CD4-positive, alpha-beta T cell treated with Interleukin-1 beta for 1 hour (primary cell): ENCODE results near the gene BTBD2.
"Not testable (repeated sequence)": the region's sequence is repeated elsewhere in the genome, so short reads cannot be mapped to it uniquely, and the experiment has no call there.

Experiments used
- DNase-seq, 2 donors: peaks; one replicate each; pipeline ENCODE4 v3.0.0-alpha.2; 2020 to 2022

The BTBD2 gene

DNA sequence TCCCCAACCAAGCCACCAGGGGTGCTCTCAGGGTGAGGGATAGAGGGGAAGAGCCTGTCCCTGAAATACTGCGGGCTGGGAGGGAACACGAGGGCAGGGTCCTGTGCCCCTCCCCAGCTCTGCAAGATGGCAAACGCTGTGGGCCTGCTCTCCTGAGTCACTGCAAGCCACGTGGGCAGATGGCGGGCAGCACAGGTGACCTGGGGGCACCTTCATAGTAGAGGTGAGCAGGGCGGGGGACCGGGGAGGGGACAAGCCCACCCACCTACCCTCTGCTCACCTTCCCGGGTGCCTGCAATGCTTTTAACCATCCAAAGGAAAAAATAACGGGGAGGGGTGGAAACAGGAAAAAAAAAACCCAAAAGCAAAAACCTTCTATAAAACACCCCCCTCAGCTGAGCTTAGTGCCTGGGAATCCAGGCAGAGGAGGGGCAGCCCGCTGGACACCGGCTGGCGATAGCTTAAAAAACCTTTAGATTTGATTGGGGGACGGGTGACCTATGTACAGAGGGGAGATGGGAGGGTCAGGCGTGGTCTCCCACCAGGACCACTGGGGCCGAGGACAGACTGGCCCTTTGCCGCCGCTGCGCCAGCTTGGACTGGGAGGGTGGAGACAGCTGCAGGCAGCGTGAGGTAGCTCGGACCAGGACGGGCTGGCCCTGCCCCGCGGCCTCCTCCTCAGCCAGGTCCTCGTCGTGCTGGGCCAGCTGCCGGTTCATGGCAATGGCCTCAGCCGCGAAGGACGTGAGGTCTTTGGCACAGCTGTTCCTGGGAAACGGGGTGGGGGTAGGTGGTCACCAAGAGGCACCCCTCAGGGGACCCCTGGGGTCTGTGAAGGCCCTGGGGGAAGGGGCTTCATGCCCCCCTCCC, 23.8 kb upstream of the BTBD2 start:
- DNase-seq = peak in 1 of 2 donors; percentile 18

DNA sequence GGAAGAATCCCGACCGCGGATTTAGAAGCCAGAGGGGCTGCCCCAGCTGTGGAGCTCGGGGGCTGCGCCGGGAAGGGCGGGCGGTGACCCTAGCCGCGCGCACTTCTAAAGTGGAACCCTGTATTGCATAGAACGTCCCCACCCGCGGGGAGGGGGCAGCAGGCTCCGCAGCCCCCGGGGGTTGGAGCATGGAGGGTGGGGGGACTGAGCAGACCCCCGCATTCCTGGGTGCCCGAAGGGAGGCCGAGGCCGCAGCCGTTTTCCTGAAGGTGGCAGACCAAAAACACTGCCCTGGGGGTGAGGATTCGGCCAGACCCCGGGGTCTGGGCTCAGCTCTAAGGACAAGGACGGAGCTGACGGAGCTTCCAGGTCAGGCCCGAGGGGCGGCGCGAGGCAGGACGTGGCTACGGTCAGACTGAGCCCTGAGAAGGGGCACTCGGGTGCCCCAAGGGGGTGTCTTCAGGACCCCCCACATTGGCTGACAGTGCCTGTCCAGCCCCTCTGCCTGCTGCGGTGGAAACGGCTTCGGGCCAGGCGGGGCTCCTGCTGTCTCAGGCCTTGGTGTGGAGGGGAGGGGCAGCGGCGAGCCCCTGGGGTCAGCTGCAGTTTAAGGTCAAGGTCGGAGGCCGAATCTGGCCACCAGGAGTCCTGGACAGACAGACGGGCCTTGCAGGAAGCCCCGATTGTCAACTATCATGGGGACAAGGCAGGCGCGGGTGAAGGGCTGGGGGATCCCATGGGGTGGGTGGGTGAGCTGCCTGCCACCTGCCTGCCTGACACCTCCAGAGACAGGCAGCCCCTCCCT, 23.0 kb upstream of the BTBD2 start:
- DNase-seq = no peak

DNA sequence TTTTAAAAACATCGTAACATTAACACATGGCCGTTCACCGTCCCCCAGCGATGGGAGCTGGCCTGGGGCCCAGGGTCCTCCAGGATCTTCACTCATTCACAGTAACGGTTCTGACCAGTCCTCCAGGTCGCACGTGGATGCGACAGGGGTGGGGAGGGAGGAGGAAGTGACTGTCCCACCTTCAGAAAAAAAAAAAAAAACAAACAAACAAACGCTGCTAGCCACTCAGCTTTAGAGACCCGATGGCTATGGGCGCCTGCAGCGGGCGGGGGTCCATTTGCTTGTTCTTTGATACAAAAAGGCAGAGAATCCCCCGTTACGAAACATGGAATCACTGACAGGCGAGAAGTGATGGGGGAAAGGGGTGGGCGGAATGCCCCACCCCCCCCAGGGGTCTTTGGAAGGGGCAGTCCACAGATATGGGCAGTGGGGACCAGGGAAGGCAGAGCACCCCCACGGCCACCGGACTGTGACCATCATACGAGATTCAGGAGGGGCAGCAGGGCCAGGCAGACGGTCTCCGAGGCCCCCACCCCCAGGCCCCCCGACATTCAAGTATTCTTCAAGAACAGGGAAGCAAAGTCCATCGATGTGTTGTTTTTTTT, 22.2 kb upstream of the BTBD2 start:
- no peak for DNase-seq

DNA sequence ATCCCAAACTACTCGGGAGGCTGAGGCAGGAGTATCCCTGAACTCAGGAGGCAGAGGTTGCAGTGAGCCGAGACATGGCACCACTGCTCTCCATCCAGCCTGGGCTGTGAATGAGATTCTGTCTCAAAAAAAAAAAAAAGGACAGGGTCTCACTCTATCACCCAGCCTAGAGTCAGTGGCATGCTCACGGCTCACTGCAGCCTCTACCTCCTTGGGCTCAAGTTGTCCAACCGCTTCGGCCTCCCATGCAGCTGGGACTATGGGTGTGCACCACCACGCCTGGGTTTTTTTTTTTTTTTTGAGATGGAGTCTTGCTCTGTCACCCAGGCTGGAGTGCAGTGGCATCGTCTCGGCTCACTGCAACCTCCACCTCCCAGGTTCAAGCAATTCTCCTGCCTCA, 20.9 kb upstream of the BTBD2 start:
- DNase-seq = no peak

DNA sequence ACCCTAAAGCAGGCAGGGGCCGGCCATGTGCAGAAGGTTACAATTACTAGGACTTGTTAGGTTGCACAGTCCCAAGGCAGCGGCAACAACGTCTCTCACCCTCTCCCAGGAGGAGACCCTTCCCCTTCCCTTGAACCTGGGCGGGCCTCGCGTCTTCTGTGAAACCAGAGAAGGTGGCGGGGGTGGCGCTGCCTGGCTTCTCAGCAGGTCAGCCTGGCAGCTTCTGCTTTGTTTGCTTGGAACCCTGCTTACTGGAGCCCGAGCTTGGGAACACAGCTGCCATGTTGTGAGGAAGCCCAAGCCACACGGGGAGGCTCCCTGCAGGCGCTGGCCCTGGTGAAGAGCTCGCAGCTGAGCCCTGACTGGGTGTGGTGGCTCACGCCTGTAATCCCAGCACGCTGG, 20.1 kb upstream of the BTBD2 start:
- no peak for DNase-seq

GRCh38 chr19:2034729-2035589, 19.4 kb upstream of the BTBD2 start:
- peak; percentile 73 to 78 for DNase-seq

DNA sequence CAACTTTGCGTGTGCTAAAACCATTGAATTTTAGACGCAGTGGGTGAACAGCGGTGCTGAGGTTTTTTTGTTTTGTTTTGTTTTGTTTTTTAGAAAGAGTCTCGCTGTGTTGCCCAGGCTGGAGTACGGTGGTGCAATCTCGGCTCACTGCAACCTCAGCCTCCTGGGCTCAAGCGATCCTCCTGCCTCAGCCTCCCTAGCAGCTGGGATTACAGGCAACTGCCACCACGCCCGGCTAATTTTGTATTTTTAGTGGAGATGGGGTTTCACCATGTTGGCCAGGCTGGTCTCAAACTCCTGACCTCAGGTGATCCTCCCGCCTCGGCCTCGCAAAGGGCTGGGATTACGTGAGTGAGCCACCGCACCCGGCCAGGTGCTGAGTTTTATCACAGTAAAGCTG, 18.7 kb upstream of the BTBD2 start:
- not testable (repeated sequence) for DNase-seq

- DNase-seq = no peak
Measured at GRCh38 chr19:2033825-2034159, 18.3 kb upstream of the BTBD2 start.

GRCh38 chr19:2033115-2033824, 17.8 kb upstream of the BTBD2 start:
- DNase-seq = no peak

GRCh38 chr19:2032296-2032941, 16.9 kb upstream of the BTBD2 start:
- peak; percentile 55 to 68 for DNase-seq

- DNase-seq = no peak
Measured at GRCh38 chr19:2027361-2027760, 11.8 kb upstream of the BTBD2 start.

DNA sequence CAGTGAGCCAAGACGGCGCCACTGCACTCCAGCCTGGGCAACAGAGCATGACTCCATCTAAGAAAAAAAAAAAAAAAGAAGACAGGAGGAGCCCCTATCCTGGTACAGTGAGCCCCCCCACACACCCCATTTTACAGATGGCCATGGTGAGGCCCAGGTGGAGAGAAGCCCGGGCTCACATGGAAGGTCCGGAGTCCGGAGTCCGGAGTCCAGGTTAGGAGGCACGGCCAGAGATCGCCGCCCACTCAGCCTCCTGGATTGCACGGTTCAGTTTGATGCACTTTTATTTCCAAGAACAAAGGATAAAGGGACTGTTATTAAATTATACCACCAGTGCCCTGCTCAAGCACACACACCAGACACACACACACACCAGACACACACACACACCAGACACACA, 11.3 kb upstream of the BTBD2 start:
- DNase-seq = no peak

GRCh38 chr19:2022289-2022688, 6.8 kb upstream of the BTBD2 start:
- DNase-seq = no peak

DNA sequence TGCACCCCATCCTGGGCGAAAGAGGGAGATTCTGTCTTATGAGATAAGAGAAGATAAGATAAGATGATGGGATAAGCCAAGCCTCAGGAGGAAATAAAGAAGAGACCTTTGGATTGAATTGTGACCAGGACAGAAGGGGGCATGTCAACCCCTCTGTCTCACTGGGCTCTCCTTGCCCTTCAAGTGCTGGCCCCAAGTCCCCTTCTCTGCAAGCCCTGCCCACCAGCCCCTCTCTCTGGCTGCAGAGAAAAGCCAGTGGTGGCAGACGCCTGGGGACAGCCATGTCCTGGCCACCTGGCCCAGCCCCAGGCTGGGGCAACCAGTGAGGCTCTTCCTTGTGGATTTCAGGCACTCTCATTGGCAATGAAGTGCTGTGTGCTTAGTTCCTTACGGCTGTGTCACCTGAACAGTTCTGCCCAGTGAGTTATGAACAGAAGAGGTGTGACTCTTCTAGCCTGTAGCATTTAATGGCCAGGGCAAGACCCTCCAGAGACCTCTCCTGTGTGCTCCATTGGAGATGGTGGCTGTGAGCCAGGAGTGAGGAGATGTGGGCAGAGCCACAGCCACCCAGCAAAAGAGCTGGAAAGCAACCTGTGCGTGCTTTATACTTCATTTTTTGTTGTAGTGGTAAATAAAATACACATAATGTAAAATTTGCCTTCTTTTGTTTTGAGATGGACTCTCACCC, 6.1 kb upstream of the BTBD2 start:
- DNase-seq = no peak

- no peak for DNase-seq
Measured at GRCh38 chr19:2018752-2019151, 3.2 kb upstream of the BTBD2 start.

DNA sequence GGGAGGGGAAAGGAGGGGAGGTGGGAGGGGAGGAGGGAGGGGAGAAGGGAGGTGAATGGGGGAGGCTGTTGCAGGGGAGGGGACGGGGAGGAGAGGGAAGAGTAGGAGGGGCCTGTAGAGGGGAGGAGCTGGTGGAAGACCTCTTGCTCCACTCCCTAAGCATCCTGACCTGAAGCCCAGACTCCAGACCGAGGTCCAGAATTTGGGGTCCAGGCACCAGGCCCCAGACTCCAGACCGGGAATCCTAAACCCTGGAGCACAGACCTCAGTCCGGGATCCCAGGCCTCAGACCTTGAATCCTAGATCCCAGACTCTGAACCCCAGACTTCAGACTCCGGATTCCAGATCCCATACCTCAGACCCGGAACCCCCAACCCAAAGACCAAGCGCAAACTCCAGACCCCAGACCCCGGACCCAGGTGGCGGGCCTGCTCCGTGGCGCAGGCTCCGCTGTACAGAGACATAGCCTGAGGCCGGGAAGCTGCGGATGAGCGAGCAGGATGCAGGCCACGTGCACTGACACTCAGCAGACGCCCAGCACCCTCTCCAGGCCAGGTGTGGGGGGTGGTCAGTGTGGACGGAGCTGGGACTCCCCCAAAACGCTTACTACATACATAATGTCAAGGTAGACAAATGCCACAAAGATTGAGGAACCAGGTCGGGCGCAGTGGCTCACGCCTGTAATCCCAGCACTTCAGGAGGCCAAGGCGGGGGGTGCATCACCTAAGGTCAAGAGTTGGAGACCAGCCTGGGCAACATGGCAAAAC, 710 bp upstream of the BTBD2 start:
- DNase-seq = peak; percentile 69 to 74

GRCh38 chr19:2014731-2015607, 545 bp downstream of the BTBD2 start:
- DNase-seq = no peak

GRCh38 chr19:2014131-2014571, 1.4 kb downstream of the BTBD2 start:
- DNase-seq = no peak

- no peak for DNase-seq
Measured at GRCh38 chr19:2013683-2013961, 1.9 kb downstream of the BTBD2 start.
